Coronary artery (tissue), 2 donors: ENCODE measurements around the gene XPNPEP2.

Source experiments
- DNase-seq: peaks from one replicate; pipeline ENCODE4 v3.0.0-alpha.2; 2017; ENCODE audit warnings: low spot score
- H3K27ac ChIP-seq, 2 donors: fragments of 200-600 bp; sonication (generic); one replicate each; pipeline ENCODE4 v1.5.1; 2016 to 2019
- H3K4me3 ChIP-seq: fragments of 200-600 bp; sonication (generic); 2 replicates; pipeline ENCODE4 v1.5.1; 2016; ENCODE audit warnings: mild to moderate bottlenecking, moderate library complexity
- TF ChIP-seq, protein P1 (sequence below): fragments of 200-600 bp; sonication (generic); IDR thresholded peaks from one replicate; pipeline ENCODE4 v1.5.1; 2019; ENCODE audit warnings: antibody characterized with exemption

Gene XPNPEP2

DNA sequence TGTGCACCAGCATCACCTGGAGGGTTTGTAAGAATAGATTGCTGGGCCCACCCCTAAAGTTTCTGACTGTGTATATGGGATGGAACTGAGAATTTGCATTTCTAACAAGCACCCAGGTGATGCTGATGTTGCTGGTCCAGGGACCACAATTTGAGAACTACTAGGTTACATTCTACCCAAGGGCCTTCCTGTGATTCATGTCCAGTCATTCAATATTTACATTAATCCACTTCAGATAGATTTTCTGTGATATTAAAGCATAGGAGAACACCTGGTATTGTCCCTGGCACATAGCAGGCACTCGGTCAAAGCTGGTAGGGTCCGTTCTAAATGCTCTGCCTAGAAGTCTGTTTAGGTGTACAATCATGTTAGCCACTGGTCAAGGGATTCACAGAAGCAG lies 19.5 kb upstream of the XPNPEP2 start:
- DNase-seq, result peak; percentile 16
- H3K4me3 ChIP-seq, result no peak overlapping the region
- TF ChIP-seq, protein P1, sequence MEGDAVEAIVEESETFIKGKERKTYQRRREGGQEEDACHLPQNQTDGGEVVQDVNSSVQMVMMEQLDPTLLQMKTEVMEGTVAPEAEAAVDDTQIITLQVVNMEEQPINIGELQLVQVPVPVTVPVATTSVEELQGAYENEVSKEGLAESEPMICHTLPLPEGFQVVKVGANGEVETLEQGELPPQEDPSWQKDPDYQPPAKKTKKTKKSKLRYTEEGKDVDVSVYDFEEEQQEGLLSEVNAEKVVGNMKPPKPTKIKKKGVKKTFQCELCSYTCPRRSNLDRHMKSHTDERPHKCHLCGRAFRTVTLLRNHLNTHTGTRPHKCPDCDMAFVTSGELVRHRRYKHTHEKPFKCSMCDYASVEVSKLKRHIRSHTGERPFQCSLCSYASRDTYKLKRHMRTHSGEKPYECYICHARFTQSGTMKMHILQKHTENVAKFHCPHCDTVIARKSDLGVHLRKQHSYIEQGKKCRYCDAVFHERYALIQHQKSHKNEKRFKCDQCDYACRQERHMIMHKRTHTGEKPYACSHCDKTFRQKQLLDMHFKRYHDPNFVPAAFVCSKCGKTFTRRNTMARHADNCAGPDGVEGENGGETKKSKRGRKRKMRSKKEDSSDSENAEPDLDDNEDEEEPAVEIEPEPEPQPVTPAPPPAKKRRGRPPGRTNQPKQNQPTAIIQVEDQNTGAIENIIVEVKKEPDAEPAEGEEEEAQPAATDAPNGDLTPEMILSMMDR, result no peak
- no peak overlapping the region for H3K27ac ChIP-seq

GRCh38 chrX:129719931-129720530 lies 18.7 kb upstream of the XPNPEP2 start:
- DNase-seq, result peak; percentile 31
- no peak overlapping the region for H3K27ac ChIP-seq
- TF ChIP-seq, protein P1, result no peak
- H3K4me3 ChIP-seq, result no peak overlapping the region

- peak; percentile 50 for DNase-seq
- no peak overlapping the region for H3K27ac ChIP-seq
- TF ChIP-seq, protein P1, result no peak
- no peak overlapping the region for H3K4me3 ChIP-seq
Observed at GRCh38 chrX:129720741-129721140, 18.0 kb upstream of the XPNPEP2 start.

GRCh38 chrX:129721414-129721813 lies 17.4 kb upstream of the XPNPEP2 start:
- peak; percentile 11 for DNase-seq
- TF ChIP-seq, protein P1, result no peak

GRCh38 chrX:129721870-129722269 lies 16.9 kb upstream of the XPNPEP2 start:
- H3K27ac ChIP-seq, result no peak overlapping the region
- peak; percentile 5 for DNase-seq
- TF ChIP-seq, protein P1, result no peak
- no peak overlapping the region for H3K4me3 ChIP-seq

More at GRCh38 chrX:129721414-129721813, 17.4 kb upstream of the XPNPEP2 start:
- Histone ChIP-seq H3K4me3 (no peak overlapping the region), H3K27ac (no peak overlapping the region)

DNA sequence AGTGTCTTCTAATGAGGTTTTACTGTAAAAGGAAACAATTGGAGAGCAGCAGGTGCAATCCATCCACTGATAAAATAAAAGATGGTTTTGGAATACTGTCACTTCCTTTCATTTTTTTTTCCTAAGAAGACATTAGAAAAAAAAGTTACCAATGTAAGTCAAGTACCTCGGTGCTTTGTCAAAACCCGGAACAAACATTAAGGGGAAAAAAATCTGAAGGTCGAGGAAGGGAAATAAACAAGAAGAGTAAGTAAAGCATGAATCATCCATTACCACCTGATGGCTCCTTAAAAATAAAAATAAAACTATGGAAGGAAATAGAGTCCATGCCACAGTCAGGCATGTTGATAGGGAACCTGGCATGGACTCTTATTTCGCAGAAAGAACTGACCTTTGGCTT lies 15.3 kb upstream of the XPNPEP2 start:
- TF ChIP-seq, protein P1, result no peak
- no peak overlapping the region for H3K4me3 ChIP-seq
- H3K27ac ChIP-seq, result no peak overlapping the region
- no peak for DNase-seq

DNA sequence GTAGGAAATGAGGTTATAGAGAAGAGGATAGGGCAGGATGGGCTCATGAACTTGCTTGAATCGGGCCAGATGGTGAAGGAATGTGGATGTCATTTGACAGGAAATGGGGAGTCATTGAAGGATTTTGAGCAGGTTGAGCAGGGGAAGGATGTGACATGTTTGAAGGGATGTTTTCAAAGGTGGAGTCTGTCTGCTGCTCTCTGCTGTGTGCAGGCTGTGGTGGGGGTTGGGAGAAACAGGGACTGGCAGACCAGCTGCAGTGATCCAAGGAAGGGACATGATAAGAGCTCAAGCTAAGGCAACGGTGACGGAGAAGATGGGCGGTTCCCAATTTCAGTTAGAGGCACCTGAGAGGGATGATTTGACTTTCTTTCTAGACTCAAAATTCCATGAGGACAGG lies 14.0 kb upstream of the XPNPEP2 start:
- TF ChIP-seq, protein P1, result no peak
- no peak overlapping the region for H3K27ac ChIP-seq
- H3K4me3 ChIP-seq, result no peak overlapping the region
- DNase-seq, result peak; percentile 22
